EL (cell line): Measurements from ENCODE around the gene RIPK3.
"Not testable (repeated sequence)": the region's sequence is repeated elsewhere in the genome, so short reads cannot be mapped to it uniquely, and the experiment has no call there.

Experiments
- DNase-seq: peaks from one replicate; pipeline ENCODE4 v3.0.0-alpha.2; 2016

Gene RIPK3

DNA sequence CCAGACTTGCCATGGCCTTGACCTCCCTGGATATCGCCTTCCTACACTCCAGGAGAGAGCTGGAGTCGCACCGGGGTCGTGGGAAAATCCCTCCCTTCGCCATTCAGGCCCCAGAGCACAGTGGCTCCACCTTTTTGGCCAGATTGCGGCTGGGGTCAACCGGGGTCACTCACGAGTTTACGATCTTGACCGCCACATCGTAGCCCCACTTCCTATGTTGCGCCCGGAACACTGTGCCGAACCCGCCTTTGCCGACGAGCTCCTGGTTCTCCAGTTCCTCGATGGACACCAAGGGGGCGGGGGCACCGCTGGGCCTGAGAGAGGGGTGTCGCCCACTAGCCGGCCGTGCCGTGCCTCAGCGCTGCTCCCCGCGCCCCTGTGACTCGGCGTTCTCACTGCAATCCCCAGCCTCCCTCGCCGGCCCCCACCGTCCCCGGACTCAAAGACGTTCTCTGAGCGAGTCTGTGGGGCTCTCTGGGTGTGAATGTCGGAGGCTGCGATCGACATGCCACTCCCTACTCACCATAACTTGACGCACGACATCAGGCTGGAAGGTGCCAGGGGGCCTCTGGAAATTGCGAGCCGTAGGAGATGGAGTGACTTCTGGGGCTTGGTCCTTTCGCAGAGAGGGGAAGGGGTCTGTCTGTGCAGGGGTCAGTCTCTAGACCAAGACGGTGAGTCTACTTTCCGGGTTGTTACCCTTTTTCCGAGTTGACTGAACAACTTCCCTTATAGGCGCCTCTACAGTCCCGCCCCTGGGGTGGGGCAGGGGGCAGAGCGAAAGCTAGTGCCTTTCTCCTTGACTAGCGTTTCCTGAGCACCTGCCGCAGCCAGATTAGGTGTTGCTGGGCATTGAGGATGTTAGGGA lies at the start of gene RIPK3:
TSS of gene RIPK3 (minus strand) at position 708 of the 868 bp plus-strand sequence. CDS start at position 543, 165 bp downstream.
- no peak for DNase-seq

DNA sequence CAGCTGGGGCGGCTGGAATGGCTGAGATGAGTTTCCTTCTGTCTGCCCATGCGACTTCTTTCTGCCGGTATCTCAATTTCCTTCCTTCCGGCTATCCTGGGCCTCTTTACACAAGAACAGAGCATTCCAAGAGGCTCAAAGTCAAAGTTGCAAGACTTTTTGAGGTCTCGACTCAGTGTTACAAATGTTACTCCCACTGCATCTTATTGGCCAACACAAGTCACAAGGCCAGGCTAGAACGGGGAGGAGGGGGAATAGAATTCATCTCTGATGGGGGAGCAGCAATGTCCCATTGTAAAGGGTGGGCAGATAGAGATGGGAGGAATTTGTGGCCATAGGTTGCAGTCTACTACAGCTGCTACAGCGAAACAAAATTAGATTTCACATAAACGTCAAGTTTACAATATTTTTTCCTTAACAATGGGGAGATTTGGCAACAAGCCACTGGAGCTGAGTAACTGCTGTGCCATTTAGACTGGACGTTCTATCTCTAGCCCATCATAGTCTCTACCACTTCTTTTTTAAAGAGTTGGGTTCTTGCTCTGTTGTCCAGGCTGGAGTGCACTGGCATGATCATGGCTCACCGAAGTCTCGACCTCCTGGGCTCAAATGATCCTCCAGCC lies 49.5 kb upstream of the RIPK3 start:
- DNase-seq: peak; percentile 31

GRCh38 chr14:24388474-24389179 lies 48.8 kb upstream of the RIPK3 start:
- no peak for DNase-seq

DNA sequence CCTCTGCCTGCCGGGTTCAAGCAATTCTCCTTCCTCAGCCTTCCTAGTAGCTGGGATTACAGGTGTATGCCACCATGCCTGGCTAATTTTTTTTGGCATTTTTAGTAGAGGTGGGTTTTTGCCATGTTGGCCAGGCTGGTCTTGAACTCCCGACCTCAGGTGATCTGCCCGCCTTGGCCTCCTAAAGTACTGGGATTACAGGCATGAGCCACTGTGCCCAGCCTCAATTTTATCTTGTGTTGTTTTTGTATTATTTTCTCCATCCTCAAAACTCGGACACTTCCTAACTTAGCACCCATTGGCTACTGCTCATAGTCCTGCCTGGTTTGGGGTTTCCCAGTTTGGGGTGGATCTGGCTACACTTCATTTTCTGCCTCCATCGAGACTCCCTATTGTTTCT lies 47.8 kb upstream of the RIPK3 start:
- not testable (repeated sequence) for DNase-seq

DNA sequence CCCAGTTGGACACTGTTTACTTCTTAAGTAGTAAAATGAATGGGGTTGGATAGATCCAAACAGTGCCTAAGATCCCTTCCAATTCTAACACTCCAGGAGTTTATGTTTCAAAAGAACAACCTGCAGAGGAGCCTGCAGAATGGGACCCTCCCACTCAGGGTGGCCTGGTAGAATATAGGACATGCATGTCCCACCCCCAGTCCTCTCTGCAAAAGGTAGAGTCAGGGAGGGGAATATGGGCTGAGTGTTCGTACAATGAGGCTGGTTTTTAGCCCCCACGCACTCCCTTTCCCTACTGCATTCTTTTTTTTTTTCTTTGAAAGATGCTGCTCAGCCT lies 47.2 kb upstream of the RIPK3 start:
- DNase-seq: no peak

DNA sequence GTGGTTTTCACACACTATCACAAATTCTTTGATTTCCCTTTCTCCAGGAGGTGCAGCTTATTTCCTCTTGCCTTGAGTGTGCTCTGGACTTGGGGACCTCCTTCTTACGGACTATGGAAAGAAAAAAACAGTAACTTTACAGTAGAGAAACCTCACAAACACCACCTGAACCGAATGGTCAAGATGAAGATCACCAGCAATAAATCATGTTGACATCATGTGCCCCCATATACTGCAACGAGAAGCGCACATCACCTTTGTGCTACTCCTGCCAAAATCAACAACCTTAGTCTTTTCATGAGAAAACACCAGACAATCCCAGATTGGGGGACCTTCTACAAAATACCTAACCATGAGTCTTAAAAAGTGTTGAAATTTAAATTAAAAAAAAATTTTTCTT lies 45.7 kb upstream of the RIPK3 start:
- DNase-seq: no peak

GRCh38 chr14:24384169-24384568 lies 44.4 kb upstream of the RIPK3 start:
- DNase-seq: no peak

- no peak for DNase-seq
These were observed 42.2 kb upstream of the RIPK3 start for GRCh38 chr14:24382064-24382371.

DNA sequence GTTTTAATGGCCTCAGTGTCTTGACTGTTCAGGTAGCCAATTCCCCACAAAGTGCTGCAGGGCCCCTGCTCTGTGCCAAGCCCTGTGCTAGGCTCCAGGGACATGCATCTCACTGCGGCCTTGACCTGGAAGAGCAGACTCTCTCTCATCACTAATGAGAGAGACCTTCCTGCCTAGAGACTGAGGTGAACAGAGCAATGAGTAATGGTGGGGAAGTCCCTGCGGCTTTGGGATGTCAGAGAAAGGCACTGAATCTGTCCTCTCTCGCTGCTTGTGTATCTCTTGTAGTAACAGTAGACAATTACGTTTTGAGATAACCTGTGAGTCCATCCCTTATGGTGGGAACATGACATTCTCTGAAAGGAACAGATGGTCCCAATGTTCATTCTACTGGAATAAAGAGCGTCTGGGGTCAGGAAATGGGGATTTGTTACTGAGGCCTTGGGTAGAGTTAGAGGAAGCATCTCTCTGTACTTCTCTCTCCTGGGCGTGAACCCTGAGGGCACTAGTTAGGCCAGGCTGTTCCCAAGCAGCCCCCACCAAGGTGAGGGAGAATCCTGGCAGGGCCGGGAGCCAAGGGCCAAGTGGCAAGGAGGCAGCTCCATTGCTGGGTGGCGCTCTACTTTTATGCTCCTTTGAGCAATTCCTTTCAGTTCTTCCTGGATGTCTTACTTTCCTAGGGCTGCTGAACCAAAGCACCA lies 41.7 kb upstream of the RIPK3 start:
- DNase-seq: no peak

DNA sequence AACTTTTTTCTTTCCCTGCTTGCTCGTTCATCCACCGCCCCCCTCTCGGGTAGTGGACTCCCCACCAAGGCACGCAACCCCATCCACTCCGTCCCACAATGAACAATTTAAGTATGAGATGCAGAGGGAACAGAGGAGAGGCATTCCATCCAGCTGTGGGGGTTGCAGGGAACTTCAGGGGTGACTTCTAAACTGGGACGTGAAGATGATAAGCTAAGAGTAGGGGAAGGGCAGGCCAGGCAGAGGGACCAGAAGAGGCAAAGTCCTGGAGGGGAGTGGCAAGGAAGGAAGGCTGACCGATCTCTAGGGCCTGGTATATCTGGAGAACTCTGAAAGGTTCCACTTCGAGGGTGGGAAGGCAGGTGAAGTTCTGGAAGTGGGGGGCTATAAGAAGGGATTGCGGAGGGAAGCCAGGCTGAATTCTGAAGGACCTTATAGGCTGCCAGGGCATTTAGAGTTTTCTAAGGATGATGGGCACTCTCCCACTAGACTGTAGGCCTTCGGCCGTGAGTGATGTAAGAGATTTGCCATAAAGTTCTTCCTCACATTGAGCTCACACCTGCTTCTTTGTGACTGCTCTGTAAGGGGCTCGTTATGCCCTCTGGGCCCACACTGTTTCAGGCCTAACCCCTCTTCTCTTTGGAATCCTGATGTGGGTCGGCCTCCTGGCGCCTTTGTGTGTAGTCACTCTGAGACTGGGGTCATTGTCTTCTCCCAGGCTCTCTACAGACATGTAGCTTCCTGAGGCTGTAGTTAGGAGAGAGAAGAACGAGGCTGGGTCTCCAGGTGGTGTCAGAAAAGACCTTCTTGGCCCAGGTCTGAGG lies 40.3 kb upstream of the RIPK3 start:
- no peak for DNase-seq

DNA sequence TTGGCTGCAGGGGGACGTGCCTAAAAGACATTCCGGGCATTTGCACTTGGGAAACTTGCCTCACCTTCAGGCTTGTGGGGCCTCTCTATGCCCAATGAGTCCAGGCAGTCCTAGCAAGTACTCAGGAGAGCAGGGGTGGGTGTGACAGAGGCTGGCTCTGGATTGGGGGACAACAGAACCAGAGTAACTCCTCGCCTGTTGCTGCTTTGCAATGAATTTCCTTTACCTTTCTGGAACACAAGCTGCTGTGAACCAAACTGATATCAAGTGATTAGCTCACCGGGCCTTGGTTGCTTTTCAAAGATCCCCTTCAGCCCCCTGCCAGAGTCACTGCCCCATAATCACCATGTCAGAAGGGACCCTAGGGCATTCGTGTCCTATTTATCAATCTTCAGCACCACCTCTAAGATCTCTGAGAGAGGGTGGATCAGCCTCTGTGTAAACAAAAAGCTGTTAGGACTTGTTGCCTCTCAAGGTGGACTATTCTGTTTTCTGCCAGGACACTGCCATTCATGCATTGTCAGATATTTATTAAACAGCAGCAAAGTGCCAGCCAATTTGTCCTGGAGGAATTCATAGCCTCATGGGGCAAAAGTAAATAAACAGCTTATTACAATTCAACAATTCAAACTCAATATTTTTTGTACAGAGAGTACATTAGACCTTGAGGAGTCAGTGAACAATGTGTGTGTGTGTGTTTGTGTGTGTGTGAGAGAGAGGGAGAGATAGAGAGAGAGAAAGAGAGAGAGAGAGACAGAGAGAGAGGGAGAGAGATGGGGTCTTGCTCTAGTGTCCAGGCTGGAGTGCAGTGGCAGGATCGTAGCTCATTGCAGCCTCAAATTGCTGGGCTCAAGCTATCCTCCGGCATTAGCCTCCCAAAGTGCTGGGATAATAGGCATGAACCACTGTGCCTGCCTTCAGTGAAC lies 39.5 kb upstream of the RIPK3 start:
- no peak for DNase-seq

DNA sequence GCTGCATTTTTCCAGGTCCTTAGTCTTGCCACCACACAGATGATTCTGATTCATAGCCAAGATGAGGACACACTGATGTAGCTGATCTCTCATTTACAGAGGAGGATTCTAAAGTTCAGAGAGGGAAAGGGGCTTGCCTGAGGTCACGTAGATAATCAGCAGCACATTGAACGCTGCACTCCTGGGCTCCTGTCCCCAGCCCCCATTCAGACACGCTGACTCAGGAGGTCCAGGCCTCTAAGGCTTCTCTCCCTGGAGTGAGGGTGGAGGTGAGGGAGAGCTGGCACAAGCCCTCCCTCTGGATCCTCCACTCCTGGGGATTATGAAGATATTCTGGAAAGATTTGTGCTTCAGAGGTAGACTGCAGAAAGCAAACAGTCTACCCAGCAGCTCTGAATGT lies 38.5 kb upstream of the RIPK3 start:
- no peak for DNase-seq

GRCh38 chr14:24377657-24378056 lies 37.9 kb upstream of the RIPK3 start:
- no peak for DNase-seq

DNA sequence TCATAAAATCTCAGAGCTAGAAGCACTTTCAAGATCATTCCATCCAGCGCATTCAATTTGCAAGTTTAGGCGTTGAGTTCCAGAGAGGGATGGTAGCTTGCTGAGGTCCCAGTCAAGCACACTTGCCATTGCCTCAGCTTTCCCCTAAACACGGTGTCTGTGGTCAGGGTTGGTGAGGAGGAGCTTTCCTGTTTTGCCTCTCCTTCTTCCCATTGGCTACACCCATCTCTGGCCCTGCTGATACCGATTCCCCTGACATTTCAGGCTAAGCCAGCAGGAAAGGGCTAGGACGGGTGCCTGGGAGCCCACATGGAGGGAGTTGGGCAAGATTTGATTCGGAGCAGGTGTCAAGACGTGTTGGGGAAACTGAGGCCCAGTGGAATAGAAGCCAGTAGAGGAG lies 37.3 kb upstream of the RIPK3 start:
- DNase-seq: no peak

DNA sequence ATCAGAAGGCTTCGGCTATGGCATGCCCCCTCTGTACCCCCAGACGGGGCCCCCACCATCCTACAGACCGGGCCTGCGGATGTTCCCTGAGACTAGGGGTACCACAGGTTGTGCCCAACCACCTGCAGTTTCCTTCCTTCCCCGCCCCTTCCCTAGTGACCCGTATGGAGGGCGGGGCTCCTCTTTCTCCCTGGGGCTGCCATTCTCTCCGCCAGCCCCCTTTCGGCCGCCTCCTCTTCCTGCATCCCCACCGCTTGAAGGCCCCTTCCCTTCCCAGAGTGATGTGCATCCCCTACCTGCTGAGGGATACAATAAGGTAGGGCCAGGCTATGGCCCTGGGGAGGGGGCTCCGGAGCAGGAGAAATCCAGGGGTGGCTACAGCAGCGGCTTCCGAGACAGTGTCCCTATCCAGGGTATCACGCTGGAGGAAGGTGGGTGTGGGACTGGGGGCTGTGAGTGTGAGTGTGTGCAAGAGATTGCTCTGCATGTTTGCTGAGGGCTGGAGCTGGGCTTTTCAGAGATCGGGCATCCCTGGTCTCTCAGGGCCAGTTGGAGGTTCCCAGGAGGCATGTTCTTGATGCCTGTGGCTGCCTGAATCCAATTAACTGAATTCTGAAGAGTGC lies 36.8 kb upstream of the RIPK3 start:
- DNase-seq: no peak

DNA sequence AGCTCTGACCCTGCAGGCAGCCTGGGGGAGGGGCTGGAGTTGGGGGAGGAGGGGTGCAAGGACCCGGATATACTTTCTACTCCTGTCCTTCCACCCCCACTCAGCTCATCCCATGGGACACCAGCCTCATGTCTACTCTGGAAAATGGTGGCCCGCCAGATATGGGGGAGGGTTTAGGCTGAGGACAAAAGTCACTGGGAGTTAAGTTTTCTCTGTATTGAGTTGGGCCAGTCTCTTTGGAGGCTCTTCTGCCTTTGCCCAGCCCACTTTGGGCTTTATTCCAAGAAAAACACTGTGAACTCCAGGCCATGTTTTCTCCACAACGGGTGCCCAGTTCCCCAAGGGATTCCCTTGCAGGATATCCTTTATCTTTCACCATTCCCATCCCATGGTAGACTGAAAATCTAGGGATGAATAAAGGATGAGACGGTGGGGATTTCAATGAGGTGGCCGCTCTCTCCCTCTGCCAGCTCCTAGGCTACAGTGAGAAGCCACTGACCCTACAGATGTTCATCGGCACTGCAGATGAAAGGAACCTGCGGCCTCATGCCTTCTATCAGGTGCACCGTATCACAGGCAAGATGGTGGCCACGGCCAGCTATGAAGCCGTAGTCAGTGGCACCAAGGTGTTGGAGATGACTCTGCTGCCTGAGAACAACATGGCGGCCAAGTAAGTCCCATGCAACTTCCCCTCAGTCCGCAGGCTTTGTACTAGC lies 33.1 kb upstream of the RIPK3 start:
- peak; percentile 44 for DNase-seq

DNA sequence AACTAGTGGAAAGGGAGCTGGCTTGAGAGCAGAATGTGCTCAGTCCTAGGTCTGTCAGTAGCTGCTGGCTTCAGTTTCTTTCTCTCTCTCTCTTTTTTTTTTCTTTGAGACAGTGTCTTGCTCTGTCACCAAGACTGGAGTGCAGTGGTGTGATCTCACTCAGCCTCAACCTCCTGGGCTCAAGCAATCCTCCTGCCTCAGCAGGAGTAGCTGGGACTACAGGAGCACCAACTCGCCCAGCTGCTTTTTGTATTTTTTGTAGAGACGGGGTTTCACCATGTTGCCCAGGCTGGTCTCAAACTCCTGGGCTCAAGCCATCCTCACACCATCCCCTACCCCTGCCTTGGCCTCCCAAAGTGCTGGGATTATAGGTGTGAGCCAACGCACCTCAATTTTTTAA lies 31.8 kb upstream of the RIPK3 start:
- DNase-seq: not testable (repeated sequence)

DNA sequence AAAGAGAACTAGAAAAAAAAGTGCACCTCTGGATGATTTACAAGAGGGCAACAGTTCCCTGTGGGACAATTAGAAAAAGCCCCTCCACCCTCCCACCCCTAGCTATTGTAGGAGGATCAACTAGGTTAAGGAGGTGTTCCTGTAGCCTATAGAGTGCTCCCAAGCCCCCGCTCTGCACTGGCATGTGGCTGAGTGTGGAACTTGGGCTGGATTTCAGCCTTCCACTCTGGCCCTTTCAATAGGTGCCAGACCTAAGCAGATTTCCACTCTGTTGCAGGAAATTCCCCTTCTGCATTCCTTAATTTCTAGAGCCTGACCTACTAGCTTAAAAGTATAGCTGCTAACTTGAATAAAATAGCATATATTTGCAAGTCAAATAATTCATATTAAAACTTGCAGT lies 31.0 kb upstream of the RIPK3 start:
- DNase-seq: no peak

DNA sequence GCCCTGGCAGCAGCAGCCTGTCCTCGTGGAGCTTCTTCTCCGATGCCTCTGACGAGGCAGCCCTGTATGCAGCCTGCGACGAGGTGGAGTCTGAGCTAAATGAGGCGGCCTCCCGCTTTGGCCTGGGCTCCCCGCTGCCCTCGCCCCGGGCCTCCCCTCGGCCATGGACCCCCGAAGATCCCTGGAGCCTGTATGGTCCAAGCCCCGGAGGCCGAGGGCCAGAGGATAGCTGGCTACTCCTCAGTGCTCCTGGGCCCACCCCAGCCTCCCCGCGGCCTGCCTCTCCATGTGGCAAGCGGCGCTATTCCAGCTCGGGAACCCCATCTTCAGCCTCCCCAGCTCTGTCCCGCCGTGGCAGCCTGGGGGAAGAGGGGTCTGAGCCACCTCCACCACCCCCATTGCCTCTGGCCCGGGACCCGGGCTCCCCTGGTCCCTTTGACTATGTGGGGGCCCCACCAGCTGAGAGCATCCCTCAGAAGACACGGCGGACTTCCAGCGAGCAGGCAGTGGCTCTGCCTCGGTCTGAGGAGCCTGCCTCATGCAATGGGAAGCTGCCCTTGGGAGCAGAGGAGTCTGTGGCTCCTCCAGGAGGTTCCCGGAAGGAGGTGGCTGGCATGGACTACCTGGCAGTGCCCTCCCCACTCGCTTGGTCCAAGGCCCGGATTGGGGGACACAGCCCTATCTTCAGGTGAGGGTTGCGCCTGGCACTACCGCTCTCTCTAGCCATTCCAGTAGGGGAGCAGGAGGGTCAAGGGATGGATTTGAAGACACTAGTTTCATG lies 30.3 kb upstream of the RIPK3 start:
- DNase-seq: no peak

DNA sequence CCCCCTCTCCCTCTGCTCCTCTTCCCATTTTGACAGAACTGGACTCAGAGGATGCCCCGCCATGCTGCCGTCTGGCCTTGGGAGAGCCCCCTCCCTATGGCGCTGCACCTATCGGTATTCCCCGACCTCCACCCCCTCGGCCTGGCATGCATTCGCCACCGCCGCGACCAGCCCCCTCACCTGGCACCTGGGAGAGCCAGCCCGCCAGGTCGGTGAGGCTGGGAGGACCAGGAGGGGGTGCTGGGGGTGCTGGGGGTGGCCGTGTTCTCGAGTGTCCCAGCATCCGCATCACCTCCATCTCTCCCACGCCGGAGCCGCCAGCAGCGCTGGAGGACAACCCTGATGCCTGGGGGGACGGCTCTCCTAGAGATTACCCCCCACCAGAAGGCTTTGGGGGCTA lies 29.7 kb upstream of the RIPK3 start:
- DNase-seq: no peak
